Neutrophil (primary cell): ENCODE measurements around the gene TREML4.

Source experiments
- H3K27ac ChIP-seq: fragments of 200-600 bp; sonication (generic); 2 replicates; pipeline ENCODE4 v1.5.1; 2016; ENCODE audit warnings: mild to moderate bottlenecking, moderate library complexity
- H3K27me3 ChIP-seq: fragments of 200-600 bp; sonication (generic); 2 replicates; pipeline ENCODE4 v1.6.0; 2016; ENCODE audit warnings: mild to moderate bottlenecking
- H3K36me3 ChIP-seq: fragments of 200-600 bp; sonication (generic); 2 replicates; pipeline ENCODE4 v1.5.1; 2017
- H3K4me1 ChIP-seq, 2 experiments: fragments of 200-600 bp in 1 of 2; sonication (generic) in 1 of 2; 1 replicate in 1 of 2; 2 replicates in 1 of 2; pipeline versions ENCODE4 v1.5.1 to v1.6.1; 2013 to 2016; ENCODE audit warnings: low read depth in 1 of 2, low read length in 1 of 2, mild to moderate bottlenecking in 1 of 2, moderate library complexity in 1 of 2; ENCODE audit not compliant: control insufficient read depth in 1 of 2, insufficient read depth in 1 of 2
- H3K4me3 ChIP-seq, 2 experiments: fragments of 200-600 bp in 1 of 2; sonication (generic) in 1 of 2; 1 replicate in 1 of 2; 2 replicates in 1 of 2; pipeline ENCODE4 v1.5.1; 2013 to 2016; ENCODE audit warnings: low read depth in 1 of 2, low read length in 1 of 2, mild to moderate bottlenecking in 1 of 2, moderate library complexity in 1 of 2
- H3K9me3 ChIP-seq: fragments of 200-600 bp; sonication (generic); 2 replicates; pipeline ENCODE4 v1.5.1; 2016
- TF ChIP-seq, protein P1 (sequence below): fragments of 200-600 bp; sonication (generic); IDR thresholded peaks from 2 replicates; pipeline ENCODE4 v1.5.1; 2016; ENCODE audit warnings: antibody characterized with exemption

The TREML4 gene

DNA sequence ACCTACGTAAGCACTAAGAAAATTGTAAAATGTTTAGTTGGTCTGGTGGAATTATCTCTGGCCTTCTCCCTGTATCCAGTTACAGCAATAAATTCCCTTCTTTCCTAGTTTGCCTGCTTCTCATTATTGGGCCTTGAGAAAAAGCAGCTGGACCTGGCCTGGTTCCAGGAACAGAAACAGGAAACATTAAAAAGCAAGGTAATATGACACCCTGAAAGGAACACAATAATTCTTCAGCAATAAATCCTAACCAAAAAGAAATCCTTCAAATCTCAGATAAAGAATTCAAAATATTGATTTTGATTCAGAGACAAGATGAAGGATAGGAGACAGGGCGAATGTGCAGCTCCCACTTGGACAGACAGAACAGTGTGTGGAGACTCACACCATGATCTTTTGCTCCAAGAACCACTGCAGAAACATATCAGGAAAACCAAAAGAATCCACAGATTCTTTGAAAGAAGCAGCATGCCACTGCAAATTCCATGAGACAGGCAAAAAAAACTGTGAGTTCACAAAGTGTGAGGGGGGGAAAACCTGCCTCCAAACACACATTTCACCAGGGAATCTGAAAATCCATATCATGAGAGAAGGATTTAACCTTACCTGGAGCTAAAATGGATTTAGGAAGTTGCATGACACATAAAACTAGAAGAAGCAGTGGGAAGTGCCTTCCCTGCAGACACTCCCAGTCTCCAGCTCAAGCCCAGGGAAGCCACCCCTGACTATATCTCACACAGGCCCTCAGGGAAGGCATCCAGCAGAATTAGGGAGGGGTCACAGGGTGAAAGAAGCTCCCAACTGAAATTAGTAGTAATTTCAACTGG lies 29.4 kb downstream of the TREML4 start:
- H3K27ac ChIP-seq, result peak overlapping the region; percentile 45
- no peaks in the 10 kb centered on the region for H3K27me3 ChIP-seq
- TF ChIP-seq, protein P1, sequence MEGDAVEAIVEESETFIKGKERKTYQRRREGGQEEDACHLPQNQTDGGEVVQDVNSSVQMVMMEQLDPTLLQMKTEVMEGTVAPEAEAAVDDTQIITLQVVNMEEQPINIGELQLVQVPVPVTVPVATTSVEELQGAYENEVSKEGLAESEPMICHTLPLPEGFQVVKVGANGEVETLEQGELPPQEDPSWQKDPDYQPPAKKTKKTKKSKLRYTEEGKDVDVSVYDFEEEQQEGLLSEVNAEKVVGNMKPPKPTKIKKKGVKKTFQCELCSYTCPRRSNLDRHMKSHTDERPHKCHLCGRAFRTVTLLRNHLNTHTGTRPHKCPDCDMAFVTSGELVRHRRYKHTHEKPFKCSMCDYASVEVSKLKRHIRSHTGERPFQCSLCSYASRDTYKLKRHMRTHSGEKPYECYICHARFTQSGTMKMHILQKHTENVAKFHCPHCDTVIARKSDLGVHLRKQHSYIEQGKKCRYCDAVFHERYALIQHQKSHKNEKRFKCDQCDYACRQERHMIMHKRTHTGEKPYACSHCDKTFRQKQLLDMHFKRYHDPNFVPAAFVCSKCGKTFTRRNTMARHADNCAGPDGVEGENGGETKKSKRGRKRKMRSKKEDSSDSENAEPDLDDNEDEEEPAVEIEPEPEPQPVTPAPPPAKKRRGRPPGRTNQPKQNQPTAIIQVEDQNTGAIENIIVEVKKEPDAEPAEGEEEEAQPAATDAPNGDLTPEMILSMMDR, result no peak
- peaks cover 6% of the 10 kb centered on the region for H3K36me3 ChIP-seq
- H3K9me3 ChIP-seq, result no peaks in the 10 kb centered on the region
- H3K4me3 ChIP-seq, result no peak overlapping the region
- H3K4me1 ChIP-seq, result peaks cover 30 to 58% of the 10 kb centered on the region in 2 experiments

- peaks cover 30 to 53% of the 10 kb centered on the region in 2 experiments for H3K4me1 ChIP-seq
- peaks cover 6% of the 10 kb centered on the region for H3K36me3 ChIP-seq
- no peaks in the 10 kb centered on the region for H3K9me3 ChIP-seq
- no peak overlapping the region for H3K4me3 ChIP-seq
- TF ChIP-seq, protein P1, result no peak
- H3K27me3 ChIP-seq, result no peaks in the 10 kb centered on the region
- H3K27ac ChIP-seq, result peak overlapping the region; percentile 45
These were observed 30.0 kb downstream of the TREML4 start for GRCh38 chr6:41258196-41258493.

DNA sequence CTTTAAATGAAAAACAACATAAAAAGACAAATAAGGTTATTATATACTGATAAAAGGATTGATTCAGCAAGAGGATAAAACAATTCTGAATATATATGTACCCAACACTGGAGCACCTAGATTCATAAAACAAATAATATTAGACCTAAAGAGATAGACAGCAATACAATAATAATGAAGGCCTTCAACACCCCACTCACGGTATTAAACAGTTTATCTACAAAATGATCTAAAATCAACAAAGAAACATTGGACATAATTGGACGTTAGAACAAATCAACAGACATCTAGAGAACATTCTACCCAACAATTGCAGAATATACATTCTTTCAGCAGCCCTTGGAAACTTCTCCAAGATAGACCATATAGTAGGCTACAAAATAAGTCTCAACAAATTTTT lies 34.3 kb downstream of the TREML4 start:
- Histone ChIP-seq H3K4me3 (no peak overlapping the region), H3K4me1 (peaks cover 23 to 44% of the 10 kb centered on the region in 2 experiments), H3K36me3 (peaks cover 21% of the 10 kb centered on the region), H3K27me3 (no peaks in the 10 kb centered on the region), H3K27ac (no peak overlapping the region), H3K9me3 (no peaks in the 10 kb centered on the region)
- TF ChIP-seq, protein P1, result no peak

DNA sequence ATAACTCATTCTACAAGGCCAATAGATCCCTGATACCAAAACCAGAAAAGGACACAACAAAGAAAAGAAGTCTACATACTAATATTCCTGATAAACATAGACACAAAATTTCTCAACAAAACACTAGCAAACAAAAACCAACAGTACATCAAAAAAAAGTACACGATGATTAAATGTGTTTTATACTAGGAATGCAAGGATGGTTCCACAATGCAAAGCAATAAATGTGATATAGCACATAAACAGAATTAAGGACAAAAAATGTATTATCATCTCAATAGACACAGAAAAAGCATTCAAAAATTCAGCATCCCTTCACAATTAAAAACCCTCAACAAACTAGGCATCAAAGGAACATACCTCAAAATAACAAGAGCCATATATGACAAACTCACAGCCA lies 35.1 kb downstream of the TREML4 start:
- Histone ChIP-seq H3K4me3 (no peak overlapping the region), H3K27ac (no peak overlapping the region), H3K9me3 (no peaks in the 10 kb centered on the region), H3K36me3 (peaks cover 29% of the 10 kb centered on the region), H3K4me1 (peaks cover 21 to 44% of the 10 kb centered on the region in 2 experiments), H3K27me3 (no peaks in the 10 kb centered on the region)
- TF ChIP-seq, protein P1, result no peak

DNA sequence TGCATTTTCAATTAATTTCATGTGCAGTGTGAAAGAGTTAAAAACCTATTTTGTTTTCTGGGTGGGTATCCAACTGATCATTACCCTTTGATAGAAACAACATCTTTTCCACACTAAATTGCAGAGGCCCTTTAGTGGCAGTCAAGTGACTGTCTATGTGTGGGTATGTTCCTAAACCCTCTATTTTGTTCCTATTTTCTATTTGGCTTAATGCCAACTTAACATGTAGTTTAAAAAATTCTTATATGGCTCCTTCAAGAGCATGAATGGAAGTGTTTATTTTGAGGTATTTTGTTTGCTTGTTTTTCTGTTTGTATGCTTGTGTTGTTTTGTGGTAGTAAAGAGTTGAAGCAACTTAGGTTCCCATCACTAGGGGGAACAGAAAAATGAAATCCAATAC lies 38.4 kb downstream of the TREML4 start:
- H3K27me3 ChIP-seq, result no peaks in the 10 kb centered on the region
- peaks cover 29% of the 10 kb centered on the region for H3K36me3 ChIP-seq
- peaks cover 52 to 66% of the 10 kb centered on the region in 2 experiments for H3K4me1 ChIP-seq
- peak overlapping the region; percentile 94 for H3K27ac ChIP-seq
- TF ChIP-seq, protein P1, result no peak
- no peaks in the 10 kb centered on the region for H3K9me3 ChIP-seq
- no peak overlapping the region for H3K4me3 ChIP-seq
